MM.1S (cell line): ENCODE measurements around the gene PCDHB13.
A peak's percentile ranks its signal among the peaks of the same experiment; 100 is the strongest.
"Not testable (repeated sequence)": the region's sequence is repeated elsewhere in the genome, so short reads cannot be mapped to it uniquely, and the experiment has no call there.

Experiments
- DNase-seq: peaks from one replicate; pipeline ENCODE4 v3.0.0-alpha.2; 2015
- H2AFZ ChIP-seq: fragments of 300-600 bp; sonication (generic); 2 replicates; pipeline ENCODE4 v1.6.0; 2016; ENCODE audit warnings: antibody characterized with exemption, low read length
- H3F3A ChIP-seq: fragments of 300-600 bp; sonication (generic); 2 replicates; pipeline ENCODE4 v1.6.1; 2016; ENCODE audit warnings: mild to moderate bottlenecking, antibody characterized with exemption, low read length, moderate library complexity, mixed read lengths; ENCODE audit not compliant: insufficient read depth
- H3K27ac ChIP-seq: fragments of 300-600 bp; sonication (generic); 2 replicates; pipeline ENCODE4 v1.5.1; 2016; ENCODE audit warnings: mild to moderate bottlenecking, low read length
- H3K27me3 ChIP-seq: fragments of 300-600 bp; sonication (generic); replicated peaks from 2 replicates; pipeline ENCODE4 v1.6.0; 2016; ENCODE audit warnings: low read length; ENCODE audit not compliant: insufficient read depth
- H3K36me3 ChIP-seq: fragments of 300-600 bp; sonication (generic); replicated peaks from 2 replicates; pipeline ENCODE4 v1.6.1; 2016; ENCODE audit warnings: mild to moderate bottlenecking, low read length, mixed read lengths; ENCODE audit not compliant: insufficient read depth
- H3K4me1 ChIP-seq: fragments of 300-600 bp; sonication (generic); 2 replicates; pipeline ENCODE4 v1.6.1; 2016; ENCODE audit warnings: low read length, mixed read lengths
- H3K4me2 ChIP-seq: fragments of 300-600 bp; sonication (generic); 2 replicates; pipeline ENCODE4 v1.6.0; 2016; ENCODE audit warnings: low read depth, low read length
- H3K4me3 ChIP-seq: fragments of 300-600 bp; sonication (generic); 2 replicates; pipeline ENCODE4 v1.5.1; 2016; ENCODE audit warnings: low read length, mixed read lengths
- H3K79me2 ChIP-seq: fragments of 300-600 bp; sonication (generic); 2 replicates; pipeline ENCODE4 v1.6.1; 2016; ENCODE audit warnings: mixed run types, low read length, mixed read lengths
- H3K9ac ChIP-seq: fragments of 300-600 bp; sonication (generic); 2 replicates; pipeline ENCODE4 v1.6.1; 2016; ENCODE audit warnings: low read length, mixed read lengths
- H3K9me2 ChIP-seq: fragments of 300-600 bp; sonication (generic); replicated peaks from 2 replicates; pipeline ENCODE4 v1.6.1; 2016; ENCODE audit warnings: mild to moderate bottlenecking, low read length, mixed read lengths; ENCODE audit not compliant: insufficient read depth
- H3K9me3 ChIP-seq: fragments of 300-600 bp; sonication (generic); replicated peaks from 2 replicates; pipeline ENCODE4 v1.6.1; 2016; ENCODE audit warnings: mild to moderate bottlenecking, low read length, mixed read lengths; ENCODE audit not compliant: insufficient read depth
- H4K20me1 ChIP-seq: fragments of 300-600 bp; sonication (generic); 2 replicates; pipeline ENCODE4 v1.6.1; 2016; ENCODE audit warnings: mild to moderate bottlenecking, low read length, moderate library complexity, mixed read lengths; ENCODE audit not compliant: insufficient read depth
- CTCF ChIP-seq: fragments of 300-600 bp; sonication (generic); IDR thresholded peaks from 2 replicates; pipeline ENCODE4 v1.5.1; 2016; ENCODE audit warnings: antibody characterized with exemption, low read length, mixed read lengths
- EZH2 ChIP-seq: fragments of 300-600 bp; sonication (generic); optimal IDR thresholded peaks from 2 replicates; pipeline ENCODE3; 2017; ENCODE audit warnings: low read depth, mild to moderate bottlenecking, antibody characterized with exemption, low read length, mixed read lengths
- EZH2phosphoT487 ChIP-seq: fragments of 300-600 bp; sonication (generic); IDR thresholded peaks from 2 replicates; pipeline ENCODE4 v1.6.1; 2018; ENCODE audit warnings: antibody characterized with exemption, low read length

PCDHB13 gene

GRCh38 chr5:141213656-141214339, at the start of gene PCDHB13:
Gene PCDHB13, plus strand, starts transcription at chr5:141213919. Its CDS starts 205 bp downstream, at chr5:141214124.
- not testable (repeated sequence) for H3K9ac ChIP-seq, H3K27me3 ChIP-seq, H3F3A ChIP-seq, H3K36me3 ChIP-seq, H3K4me2 ChIP-seq, H2AFZ ChIP-seq, H3K4me1 ChIP-seq, H3K9me2 ChIP-seq, H3K79me2 ChIP-seq, H3K27ac ChIP-seq, H3K9me3 ChIP-seq, H4K20me1 ChIP-seq, H3K4me3 ChIP-seq
- DNase-seq = peak; percentile 37
- TF ChIP-seq CTCF = peak; percentile 46

- Histone ChIP-seq H3K9me3 (no peaks in the 10 kb centered on the region), H3K9me2 (no peaks in the 10 kb centered on the region), H3F3A (no peaks in the 10 kb centered on the region), H3K9ac (no peak within 1 kb of the TSS), H3K27me3 (no peaks in the 10 kb centered on the region; the same call in 1 of the 2 replicates), H3K79me2 (no peaks in the 10 kb centered on the region), H2AFZ (peak within 1 kb of the TSS; percentile 67), H3K4me3 (peak within 1 kb of the TSS; percentile 52), H3K4me1 (no peaks in the 10 kb centered on the region), H3K36me3 (no peaks in the 10 kb centered on the region), H4K20me1 (no peaks in the 10 kb centered on the region), H3K27ac (no peak within 1 kb of the TSS), H3K4me2 (peak within 1 kb of the TSS; percentile 56)
- peak; percentile 49 for DNase-seq
- TF ChIP-seq EZH2 (no peak), CTCF (peak; percentile 83), EZH2phosphoT487 (no peak)
Observed at GRCh38 chr5:141172381-141173204, 41.1 kb upstream of the PCDHB13 start, which contains the start of gene PCDHB7. Gene PCDHB7, plus strand, starts transcription at chr5:141172644. Its CDS starts 192 bp downstream, at chr5:141172836.

GRCh38 chr5:141174291-141175104, 39.2 kb upstream of the PCDHB13 start:
- not testable (repeated sequence) for H3K36me3 ChIP-seq, H3K4me3 ChIP-seq, H3K4me1 ChIP-seq, H3K27ac ChIP-seq, DNase-seq, H3K9me2 ChIP-seq, H3K79me2 ChIP-seq, H3F3A ChIP-seq, H4K20me1 ChIP-seq, H3K9ac ChIP-seq, H2AFZ ChIP-seq, H3K27me3 ChIP-seq, H3K9me3 ChIP-seq, H3K4me2 ChIP-seq
